A549 (cell line): Measurements from ENCODE around the gene ICE2. TPM values are rescaled to one million over a fixed set of nuclear protein-coding genes. Genes with fewer than 3 reads are reported as not detected.
"Not testable (repeated sequence)": the region's sequence is repeated elsewhere in the genome, so short reads cannot be mapped to it uniquely, and the experiment has no call there.

Experiments used
- ATAC-seq, 2 experiments: fragments of 200-7000 bp in 1 of 2; fragments of >200 bp in 1 of 2; cut with Nextera tagmentation in 1 of 2; cut with Tn5 transposase in 1 of 2; 3 replicates each; pipeline versions ENCODE4 v1.8.0 to v1.9.1; 2018 to 2020; ENCODE audit warnings: mild to moderate bottlenecking in 1 of 2, moderate library complexity in 1 of 2
- CTCF ChIA-PET: fragments of 300-600 bp; sonication (Branson Sonifier 250); formaldehyde crosslinking; extraction: SDS; loops from one replicate; lab custom pipeline; 2021; ENCODE audit warnings: antibody characterized with exemption, inconsistent platforms; lab: Yijun Ruan, JAX
- POLR2A ChIA-PET: fragments of 350-600 bp; formaldehyde crosslinking; extraction: SDS; loops from one replicate; lab custom pipeline; 2021; ENCODE audit warnings: antibody characterized with exemption, inconsistent platforms; lab: Yijun Ruan, JAX
- DNase-seq, 2 experiments: peaks; one replicate each; pipeline versions ENCODE4 v3.0.0 to v3.0.0-alpha.2; 2011 to 2016; ENCODE audit warnings: low read depth in 1 of 2, low spot score in 1 of 2
- FAIRE-seq: peaks from 2 replicates; lab custom pipeline; 2011; peaks lifted over from hg19 to GRCh38; lab: Jason Lieb, UNC
- H3K27ac ChIP-seq, 2 experiments: fragments of >200 bp; sonication (Bioruptor Twin); formaldehyde crosslinking; 3 replicates each; pipeline ENCODE4 v1.5.1; 2016 to 2017
- H3K4me1 ChIP-seq: fragments of >200 bp; sonication (Bioruptor Twin); formaldehyde crosslinking; 3 replicates; pipeline ENCODE4 v1.6.1; 2016
- H3K4me2 ChIP-seq: fragments of >200 bp; sonication (Bioruptor Twin); formaldehyde crosslinking; 3 replicates; pipeline ENCODE4 v1.6.1; 2016
- H3K4me3 ChIP-seq: fragments of >200 bp; sonication (Bioruptor Twin); formaldehyde crosslinking; 3 replicates; pipeline ENCODE4 v1.5.1; 2016
- H3K9me3 ChIP-seq: fragments of >200 bp; sonication (Bioruptor Twin); formaldehyde crosslinking; 3 replicates; pipeline ENCODE4 v1.6.1; 2016
- CBX8 ChIP-seq: fragments of 200-600 bp; sonication (generic); IDR thresholded peaks from 2 replicates; pipeline ENCODE4 v1.6.1; 2016
- CEBPB ChIP-seq, 2 experiments: fragments of >200 bp in 1 of 2; sonication (Bioruptor Twin) in 1 of 2; formaldehyde crosslinking in 1 of 2; IDR thresholded peaks; 2 replicates each; pipeline ENCODE4 v1.6.1; 2012 to 2016
- CHD2 ChIP-seq: fragments of 150-350 bp; IDR thresholded peaks from 2 replicates; pipeline ENCODE4 v1.6.1; 2014; ENCODE audit warnings: low read length; ENCODE audit not compliant: partially characterized antibody
- EHMT2 ChIP-seq: fragments of 200-600 bp; sonication (generic); IDR thresholded peaks from 2 replicates; pipeline ENCODE4 v1.6.1; 2016; ENCODE audit warnings: antibody characterized with exemption, low read depth, mild to moderate bottlenecking, moderate library complexity
- ELK1 ChIP-seq: fragments of 150-350 bp; IDR thresholded peaks from 2 replicates; pipeline ENCODE4 v1.6.1; 2014; ENCODE audit warnings: low read depth, mild to moderate bottlenecking, low read length
- EP300 ChIP-seq, 2 experiments: fragments of >200 bp; sonication (Bioruptor Twin); formaldehyde crosslinking; IDR thresholded peaks; 2 replicates in 1 of 2; 3 replicates in 1 of 2; pipeline ENCODE4 v1.6.1; 2016 to 2017
- ESRRA ChIP-seq: fragments of 150-350 bp; IDR thresholded peaks from 2 replicates; pipeline ENCODE4 v1.6.1; 2014; ENCODE audit warnings: mild to moderate bottlenecking, low read length, borderline replicate concordance
- FOSL2 ChIP-seq, 2 experiments: fragments of 450-650 bp in 1 of 2; fragments of >200 bp in 1 of 2; sonication (Bioruptor Twin) in 1 of 2; formaldehyde crosslinking; IDR thresholded peaks; 2 replicates each; pipeline versions ENCODE4 v1.5.0 to v1.6.1; 2016 to 2020; ENCODE audit warnings: mild to moderate bottlenecking in 1 of 2, moderate library complexity in 1 of 2
- FOXS1 ChIP-seq: fragments of 250-450 bp; sonication (Bioruptor Pico); IDR thresholded peaks from 2 replicates; pipeline ENCODE4 v1.5.0; 2020; ENCODE audit warnings: mild to moderate bottlenecking, moderate library complexity
- GATA3 ChIP-seq: IDR thresholded peaks from 2 replicates; pipeline ENCODE4 v1.6.1; 2012; ENCODE audit warnings: borderline replicate concordance
- HDAC2 ChIP-seq: fragments of 200-600 bp; sonication (generic); IDR thresholded peaks from 2 replicates; pipeline ENCODE4 v1.6.1; 2016
- HOXB5 ChIP-seq: fragments of 250-450 bp; sonication (Bioruptor Pico); IDR thresholded peaks from 2 replicates; pipeline ENCODE4 v1.5.0; 2020; ENCODE audit warnings: mild to moderate bottlenecking, moderate library complexity
- JUN ChIP-seq, 2 experiments: fragments of >200 bp; sonication (Bioruptor Twin); formaldehyde crosslinking; IDR thresholded peaks; 2 replicates in 1 of 2; 3 replicates in 1 of 2; pipeline ENCODE4 v1.6.1; 2016 to 2017
- JUNB ChIP-seq: fragments of >200 bp; sonication (Bioruptor Twin); formaldehyde crosslinking; IDR thresholded peaks from 2 replicates; pipeline ENCODE4 v1.6.1; 2016
- MAFK ChIP-seq: fragments of 450-650 bp; IDR thresholded peaks from 2 replicates; pipeline ENCODE4 v1.6.1; 2014; ENCODE audit not compliant: partially characterized antibody
- MAZ ChIP-seq: fragments of 150-350 bp; IDR thresholded peaks from 2 replicates; pipeline ENCODE4 v1.6.1; 2014; ENCODE audit warnings: antibody characterized with exemption, low read depth, low read length, borderline replicate concordance
- NFE2L2 ChIP-seq: fragments of 150-350 bp; conservative IDR thresholded peaks from 2 replicates; pipeline ENCODE4 v1.6.1; 2014; ENCODE audit warnings: low read length
- RARB ChIP-seq: fragments of 250-450 bp; sonication (Bioruptor Pico); IDR thresholded peaks from 2 replicates; pipeline ENCODE4 v1.8.0; 2021; ENCODE audit warnings: mild to moderate bottlenecking, moderate library complexity
- SREBF2 ChIP-seq: fragments of 450-650 bp; IDR thresholded peaks from 2 replicates; pipeline ENCODE4 v1.6.1; 2014; ENCODE audit warnings: mild to moderate bottlenecking, moderate library complexity
- TP53 ChIP-seq: fragments of 250-450 bp; sonication (Bioruptor Pico); IDR thresholded peaks from 2 replicates; pipeline ENCODE4 v1.5.0; 2021; ENCODE audit warnings: mild to moderate bottlenecking, moderate library complexity
- USF2 ChIP-seq: fragments of 450-650 bp; IDR thresholded peaks from 2 replicates; pipeline ENCODE4 v1.6.1; 2014; ENCODE audit warnings: antibody characterized with exemption
- WGBS: methylation state at CpG from one replicate; pipeline ENCODE4 v1.1.6; 2017; ENCODE audit errors: missing lambda C conversion rate; 5-methylcytosine and 5-hydroxymethylcytosine counted together
- polyA plus RNA-seq, 4 experiments: library from polyadenylated mRNA; depleted of rRNA in 3 of 4; stranded (reverse); fragments of >200 nt; fragmentation: RNase III in 1 of 4; extraction: RNeasy Plus Mini Kit Qiagen cat#74134 plus additional on column Dnase treatment in 1 of 4; gene quantifications; 2 replicates in 3 of 4; 3 replicates in 1 of 4; pipeline ENCODE4 v1.2.3, GENCODE V29; 2011 to 2017

ICE2 gene
- polyA plus RNA-seq, 2 of the 4 experiments (the other 2 are of a cell fraction) = 43.1 to 87.6 TPM

GRCh38 chr15:60405399-60405798 lies 73.5 kb downstream of the ICE2 start:
- no peak overlapping the region for H3K4me3 ChIP-seq
- peaks cover 81% of the 10 kb centered on the region for H3K4me1 ChIP-seq
- FAIRE-seq = no peak
- H3K4me2 ChIP-seq = peak overlapping the region; percentile 81; the same call in 2 of the 3 replicates
- DNase-seq = no peak
- ChIA-PET POLR2A (interaction anchor here (4.7 kb wide), 1 partner anchor 10 kb away, joined by 152 read pairs; the partner anchor contains the start of gene ANXA2), CTCF (interaction anchor here (1.0 to 2.5 kb wide), 4 partner anchors 10 to 46 kb away, joined by 3 to 13 read pairs (median 6); no protein-coding TSS in a partner anchor)
- no peak for ATAC-seq
- TF ChIP-seq MAFK (peak; percentile 87), EP300 (IDR thresholded peaks at IDR 0.05) (no peak)
- H3K27ac ChIP-seq = peak overlapping the region; percentile 90; a peak in 4 of 6 replicates
- H3K9me3 ChIP-seq = no peaks in the 10 kb centered on the region
- 53% methylated on average over 2 of the region's 2 CpGs for WGBS

- H3K4me3 ChIP-seq, POLR2A ChIA-PET, H3K4me2 ChIP-seq, DNase-seq, FAIRE-seq, ATAC-seq, H3K9me3 ChIP-seq: not testable (repeated sequence)
- WGBS = 95% methylated on average over 12 of the region's 12 CpGs
- Histone ChIP-seq H3K4me1 (peaks cover 87% of the 10 kb centered on the region), H3K27ac (peak overlapping the region in 1 of 2 experiments; percentile 63; a peak in 4 of 6 replicates)
- CTCF ChIA-PET = interaction anchor here (3.1 kb wide), 1 partner anchor 44 kb away, joined by 12 read pairs; no protein-coding TSS in a partner anchor
Observed at GRCh38 chr15:60404351-60404750, 74.6 kb downstream of the ICE2 start.

- ChIA-PET POLR2A (interaction anchor here (0.7 kb wide), 1 partner anchor 59 kb away, joined by 6 read pairs; no protein-coding TSS in a partner anchor), CTCF (interaction anchor here (1.7 to 4.6 kb wide), 5 partner anchors 14 to 43 kb away, joined by 7 to 35 read pairs (median 12); no protein-coding TSS in a partner anchor)
- 40% methylated on average over 3 of the region's 3 CpGs for WGBS
- FAIRE-seq = no peak
- H3K27ac ChIP-seq = peak overlapping the region; percentile 97 to 99
- DNase-seq = no peak
- no peak overlapping the region for H3K4me3 ChIP-seq
- ATAC-seq = no peak
- no peaks in the 10 kb centered on the region for H3K9me3 ChIP-seq
- TF ChIP-seq CHD2 (no peak), HOXB5 (CRISPR knock-in tag) (no peak), ELK1 (no peak), CBX8 (no peak), SREBF2 (no peak), HDAC2 (no peak), TP53 (no peak), EHMT2 (no peak), JUN (IDR thresholded peaks at IDR 0.05) (no peak), NFE2L2 (no peak), FOXS1 (CRISPR knock-in tag) (no peak), MAZ (no peak), RARB (CRISPR knock-in tag) (no peak), USF2 (no peak), ESRRA (no peak)
- peak overlapping the region; percentile 84; the same call in 2 of the 3 replicates for H3K4me2 ChIP-seq
- H3K4me1 ChIP-seq = peaks cover 57% of the 10 kb centered on the region
Observed at GRCh38 chr15:60400944-60401343, 78.0 kb downstream of the ICE2 start.

GRCh38 chr15:60399931-60400330 lies 79.0 kb downstream of the ICE2 start:
- ATAC-seq (no peak), DNase-seq (no peak), FAIRE-seq (peak; percentile 74)
- no peaks in the 10 kb centered on the region for H3K9me3 ChIP-seq
- 6% methylated on average over 1 of the region's 1 CpG for WGBS
- H3K4me3 ChIP-seq = no peak overlapping the region
- CTCF ChIA-PET = interaction anchor here (0.6 to 4.6 kb wide), 14 partner anchors 7 to 94 kb away, joined by 3 to 35 read pairs (median 4); no protein-coding TSS in a partner anchor
- TF ChIP-seq JUNB (no peak), GATA3 (peak; percentile 88; the same call in 1 of the 2 replicates), CEBPB (IDR thresholded peaks at IDR 0.05) (no peak), FOSL2 (IDR thresholded peaks at IDR 0.05) (no peak), FOSL2 (CRISPR knock-in tag; IDR thresholded peaks at IDR 0.05) (0 out of 2 replicates have a peak, but pooled peaks have one; percentile 10)
- peak overlapping the region; percentile 84 for H3K4me2 ChIP-seq
- H3K4me1 ChIP-seq = peaks cover 50% of the 10 kb centered on the region
- H3K27ac ChIP-seq = peak overlapping the region; percentile 97 to 99
- POLR2A ChIA-PET = interaction anchor here (0.6 to 10.2 kb wide), 6 partner anchors 7 to 43 kb away, joined by 3 to 152 read pairs (median 8); no protein-coding TSS in a partner anchor
